ENCODE results near the gene FTO. TPM values are rescaled to one million over a fixed set of nuclear protein-coding genes. Genes with fewer than 3 reads are reported as not detected.

Gene FTO
- total RNA-seq, 1 experiment from 2014 or later = 129 TPM

DNA sequence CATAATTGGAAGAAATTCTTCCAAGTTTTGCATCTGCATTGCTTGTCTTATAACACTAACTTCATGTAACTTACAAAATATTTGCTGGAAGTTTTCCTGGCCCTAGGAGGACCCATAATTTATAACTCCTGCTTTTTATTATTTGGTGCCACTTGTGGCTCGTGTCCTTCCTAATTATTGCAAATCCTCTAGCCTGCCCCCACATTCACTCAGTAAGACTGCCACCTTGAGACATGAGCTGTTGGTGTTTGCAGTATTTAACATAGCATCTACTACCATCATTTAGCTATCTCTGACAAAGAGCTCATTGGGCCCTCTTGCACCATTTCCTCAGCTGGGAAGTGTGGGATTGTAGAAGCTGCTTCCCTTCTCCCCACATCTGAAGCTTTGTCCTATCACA lies 49.5 kb downstream of the FTO start:
- H3K9me3 ChIP-seq (replicated peaks) = no peaks in the 10 kb centered on the region
- no peak overlapping the region for H3K4me3 ChIP-seq

DNA sequence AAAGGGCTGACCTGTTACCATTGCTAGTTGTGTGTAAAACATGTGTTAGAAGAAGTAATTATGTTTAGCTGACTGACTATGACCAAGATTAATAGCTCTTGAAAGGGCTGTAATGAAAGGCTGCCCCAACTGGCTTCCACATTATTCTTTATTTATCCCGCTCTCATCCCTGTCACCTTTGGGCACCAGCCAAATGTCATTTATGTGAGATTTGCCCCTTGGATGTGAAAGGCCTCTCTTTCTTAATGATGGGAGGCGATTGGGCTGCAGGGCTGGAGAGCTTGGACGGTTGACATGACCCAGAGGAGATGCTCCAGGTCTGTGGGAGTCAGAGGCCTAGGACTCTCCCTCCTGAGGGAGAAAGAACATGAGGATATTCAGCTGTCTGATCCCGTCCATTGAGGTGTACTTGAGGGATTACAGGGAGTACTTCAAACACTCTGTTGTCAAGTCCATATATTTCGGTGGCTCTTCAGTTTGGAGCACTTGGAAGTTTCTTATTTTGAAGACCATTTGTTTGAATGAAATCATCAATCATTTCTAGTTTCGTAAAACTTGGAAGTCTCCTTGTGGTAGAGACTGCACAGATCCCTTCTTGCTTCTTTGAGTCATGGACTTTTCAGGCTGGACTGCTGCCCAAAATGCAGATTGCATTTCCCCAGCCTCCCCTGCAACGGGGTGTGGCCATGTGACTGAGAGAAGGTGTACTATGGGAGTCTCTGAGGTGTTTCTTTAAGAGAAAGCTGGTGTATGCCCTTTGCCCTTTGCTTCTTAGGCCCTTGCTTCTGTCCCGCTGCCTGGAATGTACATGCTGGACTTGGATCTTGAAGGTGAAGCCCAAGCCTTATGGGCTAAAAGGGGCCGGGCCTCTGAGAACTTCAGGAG lies 51.3 kb downstream of the FTO start:
- no peak overlapping the region for H3K4me3 ChIP-seq
- no peaks in the 10 kb centered on the region for H3K9me3 ChIP-seq (replicated peaks)
- no peak for DNase-seq
- no peak overlapping the region for H3K27ac ChIP-seq
- peaks cover 2% of the 10 kb centered on the region; the same call in 1 of the 2 replicates for H3K36me3 ChIP-seq
- H3K4me1 ChIP-seq = peaks cover 3% of the 10 kb centered on the region; the same call in 1 of the 2 replicates
- no peaks in the 10 kb centered on the region for H3K27me3 ChIP-seq

More for the DNA sequence above, 49.5 kb downstream of the FTO start:
- Histone ChIP-seq H3K27me3 (no peaks in the 10 kb centered on the region), H3K4me1 (peaks cover 3% of the 10 kb centered on the region; the same call in 1 of the 2 replicates), H3K36me3 (peaks cover 2% of the 10 kb centered on the region; the same call in 1 of the 2 replicates), H3K27ac (no peak overlapping the region)
- DNase-seq = no peak

DNA sequence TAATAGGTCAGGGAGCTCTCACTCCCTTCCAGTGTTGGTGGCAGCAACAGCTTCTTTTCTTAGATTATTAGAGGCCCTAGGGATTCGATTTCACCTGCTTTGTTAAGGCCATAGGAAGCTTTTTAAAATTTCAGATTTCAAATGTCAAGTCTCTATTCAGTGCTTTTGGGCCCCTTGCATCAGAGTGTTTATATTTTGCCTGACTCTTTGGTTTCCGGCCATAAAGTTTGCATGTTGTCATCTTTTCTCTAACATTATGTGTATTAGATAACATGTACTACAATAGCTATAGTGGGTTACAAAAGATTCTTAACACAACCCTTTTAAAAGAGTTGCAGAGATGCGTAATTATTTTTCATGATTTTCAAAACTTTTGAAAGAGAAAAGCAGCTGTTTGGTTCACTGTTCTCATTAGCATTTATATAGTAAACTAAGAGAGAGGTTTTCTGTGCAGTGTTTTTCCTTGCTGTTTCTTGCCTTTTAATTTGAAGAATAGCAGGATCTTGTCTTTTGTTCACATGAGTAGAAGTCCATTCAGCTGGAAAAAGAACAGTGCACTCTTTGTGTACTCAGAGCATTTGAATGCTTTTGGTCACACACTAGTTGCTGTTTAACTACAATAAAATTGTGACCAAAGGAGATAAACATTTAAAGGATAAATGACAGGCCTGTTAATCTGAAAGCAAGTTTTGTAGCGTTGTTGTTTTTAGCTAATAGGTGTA lies 52.5 kb downstream of the FTO start:
- no peak overlapping the region for H3K4me3 ChIP-seq
- H3K27ac ChIP-seq = no peak overlapping the region
- no peaks in the 10 kb centered on the region for H3K36me3 ChIP-seq
- peaks cover 3% of the 10 kb centered on the region; the same call in 1 of the 2 replicates for H3K4me1 ChIP-seq
- no peaks in the 10 kb centered on the region for H3K9me3 ChIP-seq (replicated peaks)
- no peak for DNase-seq
- no peaks in the 10 kb centered on the region for H3K27me3 ChIP-seq

DNA sequence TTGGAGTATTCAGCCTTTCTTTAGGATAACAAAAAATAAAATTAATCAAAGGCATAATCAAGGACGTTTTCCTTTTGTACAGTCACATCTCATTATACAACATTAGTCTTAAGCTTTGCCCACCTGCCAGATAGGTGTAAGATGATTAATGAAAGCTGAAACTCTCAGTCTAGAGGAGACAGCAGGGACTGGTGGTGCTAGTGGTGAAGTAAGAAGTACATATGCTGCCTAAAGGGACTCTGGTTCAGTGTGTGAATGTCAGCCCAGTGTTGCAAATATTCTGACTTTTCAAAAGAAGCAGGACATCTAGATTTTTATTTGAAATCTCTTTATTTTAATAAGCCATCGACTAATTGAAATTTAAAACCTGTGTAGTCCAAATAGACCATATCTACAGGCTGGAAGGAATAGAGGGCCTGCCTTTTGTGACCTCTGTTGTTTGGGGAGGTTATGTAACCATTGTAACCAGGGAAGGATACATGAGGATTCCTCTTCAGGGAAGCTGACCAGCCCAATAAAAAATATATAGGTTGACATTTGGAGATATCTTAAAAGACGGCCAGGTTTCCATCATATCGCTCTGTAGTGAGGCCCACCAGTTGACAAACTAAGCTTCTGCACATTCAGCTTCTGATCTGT lies 54.1 kb downstream of the FTO start:
- DNase-seq = no peak
- no peaks in the 10 kb centered on the region for H3K9me3 ChIP-seq (replicated peaks)
- no peak overlapping the region for H3K27ac ChIP-seq
- H3K36me3 ChIP-seq = no peaks in the 10 kb centered on the region
- H3K4me1 ChIP-seq = peaks cover 3% of the 10 kb centered on the region; the same call in 1 of the 2 replicates
- no peak overlapping the region for H3K4me3 ChIP-seq
- H3K27me3 ChIP-seq = no peaks in the 10 kb centered on the region

DNA sequence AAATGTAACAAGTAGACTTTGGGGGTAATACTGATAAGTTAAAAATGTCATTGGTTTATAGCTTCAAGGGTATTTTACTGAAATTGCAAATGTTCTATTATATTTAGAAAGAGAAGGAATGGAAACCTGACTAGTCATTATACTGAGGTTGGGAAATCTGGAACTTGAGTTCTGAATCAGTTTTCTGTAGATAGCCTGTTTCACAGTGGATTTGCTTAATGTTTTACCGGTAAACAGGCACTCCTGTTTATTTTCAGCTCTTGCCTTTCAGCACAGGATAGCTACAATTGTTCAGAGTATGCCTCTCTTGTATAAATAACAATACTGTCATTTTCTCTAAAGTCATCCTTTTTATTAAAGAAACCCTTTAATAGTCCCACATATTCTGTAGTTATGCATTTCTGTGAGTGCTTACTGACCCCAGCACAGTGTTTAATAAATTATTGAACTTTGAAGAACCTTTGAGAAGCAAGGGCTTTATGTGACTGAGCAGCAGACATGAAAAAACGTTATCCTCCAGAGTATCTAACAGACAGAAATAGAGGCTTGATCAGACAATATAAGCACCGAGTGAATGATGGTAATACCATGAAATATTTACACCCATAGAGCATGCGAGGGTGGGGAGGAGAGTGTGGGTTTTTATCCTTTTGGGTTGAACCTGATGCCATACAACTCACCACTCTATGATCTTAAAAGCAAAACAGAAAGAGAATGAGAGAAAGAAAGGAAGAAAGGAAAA lies 58.2 kb downstream of the FTO start:
- no peak for DNase-seq
- Histone ChIP-seq H3K4me3 (no peak overlapping the region), H3K27me3 (no peaks in the 10 kb centered on the region), H3K9me3 (replicated peaks) (no peaks in the 10 kb centered on the region), H3K27ac (no peak overlapping the region), H3K36me3 (no peaks in the 10 kb centered on the region), H3K4me1 (peaks cover 1% of the 10 kb centered on the region; the same call in 1 of the 2 replicates)

DNA sequence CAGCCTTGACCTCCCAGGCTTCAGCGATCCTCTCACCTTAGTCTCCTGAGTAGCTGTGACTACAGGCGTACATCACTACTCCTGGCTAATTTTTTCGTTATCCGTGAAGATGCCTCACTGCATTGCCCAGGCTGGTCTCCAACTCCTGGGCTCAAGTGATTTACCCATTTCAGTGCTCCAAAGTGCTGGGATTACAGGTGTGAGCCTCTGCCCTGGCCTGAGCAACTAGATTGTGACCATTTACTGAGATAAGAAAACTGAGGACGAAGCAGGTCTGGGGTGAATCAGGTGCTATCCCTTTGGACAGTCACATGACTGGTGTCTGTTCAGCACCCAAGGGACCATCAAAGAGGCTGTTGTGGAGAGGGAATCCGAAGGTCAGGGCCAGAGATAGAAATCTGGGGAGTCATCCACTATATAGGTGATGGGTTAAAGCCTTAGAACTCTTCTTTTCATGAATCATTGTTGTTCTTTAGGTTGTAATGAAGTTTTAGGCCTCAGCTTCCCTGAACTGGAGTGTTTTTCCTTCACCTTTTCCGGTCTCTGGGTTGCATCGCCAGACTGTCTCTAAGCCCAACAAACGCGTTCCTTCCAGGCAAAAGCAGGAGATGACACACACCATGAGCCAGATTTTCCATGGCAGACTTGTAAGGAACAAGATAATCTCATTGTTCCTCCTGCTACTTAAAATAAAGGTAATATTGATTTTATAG lies 62.5 kb downstream of the FTO start:
- Histone ChIP-seq H3K27ac (no peak overlapping the region), H3K9me3 (replicated peaks) (no peaks in the 10 kb centered on the region), H3K4me3 (no peak overlapping the region), H3K4me1 (peaks cover 27% of the 10 kb centered on the region), H3K36me3 (no peaks in the 10 kb centered on the region), H3K27me3 (no peaks in the 10 kb centered on the region)
- no peak for DNase-seq

DNA sequence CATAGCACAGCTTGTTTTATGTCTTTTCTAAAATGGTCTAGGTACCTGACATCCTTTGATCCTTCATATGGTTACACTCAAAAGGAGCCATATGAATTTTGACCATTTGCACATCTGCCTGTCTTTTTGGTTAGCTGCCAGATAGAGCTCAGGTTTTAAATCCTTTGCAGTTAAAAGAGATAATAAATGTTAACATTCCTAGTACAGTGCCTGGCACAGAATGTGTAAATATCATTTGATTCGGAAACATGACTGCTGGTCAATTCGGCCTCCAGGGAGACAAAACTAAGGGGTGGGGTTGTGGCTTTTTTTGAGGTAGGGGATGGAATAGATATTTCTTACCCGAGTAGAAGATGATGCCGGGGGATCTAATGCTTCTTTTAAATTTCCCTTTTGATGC lies 64.2 kb downstream of the FTO start:
- no peak for DNase-seq
- Histone ChIP-seq H3K9me3 (replicated peaks) (no peaks in the 10 kb centered on the region), H3K36me3 (no peaks in the 10 kb centered on the region), H3K4me1 (peaks cover 27% of the 10 kb centered on the region), H3K27ac (no peak overlapping the region), H3K27me3 (no peaks in the 10 kb centered on the region), H3K4me3 (no peak overlapping the region)

DNA sequence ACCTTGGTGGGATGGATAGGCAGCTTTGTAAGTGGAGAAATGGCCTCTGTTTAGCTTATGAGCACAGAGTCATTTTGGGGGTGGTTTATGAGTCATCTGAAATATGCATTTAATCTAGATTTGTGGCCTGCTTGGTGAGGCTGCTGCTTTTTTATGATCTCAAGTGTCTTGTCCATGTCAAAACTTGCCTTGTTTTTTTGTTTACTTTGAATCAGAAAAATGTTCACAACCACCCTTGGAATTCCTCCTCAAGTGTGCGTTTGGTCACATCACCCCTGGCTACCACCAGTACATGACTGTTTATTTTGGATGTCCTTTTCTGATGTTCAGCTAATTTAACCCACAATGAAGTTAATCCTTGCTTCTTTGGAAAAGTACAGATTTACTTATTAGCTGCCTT lies 64.6 kb downstream of the FTO start:
- Histone ChIP-seq H3K27ac (no peak overlapping the region), H3K4me3 (no peak overlapping the region), H3K36me3 (no peaks in the 10 kb centered on the region), H3K4me1 (peaks cover 31% of the 10 kb centered on the region), H3K9me3 (replicated peaks) (no peaks in the 10 kb centered on the region), H3K27me3 (no peaks in the 10 kb centered on the region)
- DNase-seq = peak; percentile 53 to 71

DNA sequence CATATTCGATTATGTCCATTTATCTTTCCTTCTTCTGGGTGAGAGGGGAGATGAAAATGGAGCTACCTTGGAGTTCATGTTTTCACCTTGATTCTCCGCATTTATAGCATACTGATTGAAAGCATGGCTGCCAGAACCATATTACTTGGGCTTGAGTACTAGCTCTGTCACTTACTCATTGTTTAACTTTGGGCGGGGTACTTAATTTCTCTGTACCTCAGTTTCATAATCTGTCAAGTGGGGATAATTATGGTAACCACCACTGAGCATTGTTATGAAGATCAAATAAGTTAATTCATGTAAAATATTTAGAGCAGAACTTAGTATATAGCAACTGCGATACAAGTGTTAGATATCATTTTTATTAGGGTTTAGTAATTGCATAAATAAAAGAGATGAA lies 65.2 kb downstream of the FTO start:
- DNase-seq = no peak
- H3K27me3 ChIP-seq = no peaks in the 10 kb centered on the region

DNA sequence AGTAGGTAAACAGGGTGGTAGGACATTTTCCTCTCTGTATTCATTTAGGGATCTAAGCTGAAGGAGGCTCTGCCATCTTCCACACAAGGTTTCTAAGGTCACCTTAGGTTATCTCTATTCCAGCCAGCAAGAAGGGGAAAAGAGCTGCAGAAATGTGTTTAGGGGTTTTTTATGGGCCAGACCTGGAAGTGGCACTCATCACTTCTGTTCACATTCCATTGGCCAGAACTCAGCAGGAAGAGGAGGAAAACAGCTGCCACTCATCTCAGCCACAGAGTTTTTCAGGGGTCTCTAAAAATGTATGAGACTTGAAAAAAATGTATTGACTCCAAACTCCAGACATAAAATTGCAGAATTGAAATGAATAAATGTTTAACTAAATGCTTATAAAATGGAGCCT lies 65.8 kb downstream of the FTO start:
- H3K4me1 ChIP-seq = peaks cover 41% of the 10 kb centered on the region
- no peaks in the 10 kb centered on the region for H3K9me3 ChIP-seq (replicated peaks)
- H3K4me3 ChIP-seq = no peak overlapping the region
- no peak overlapping the region for H3K27ac ChIP-seq
- no peak for DNase-seq
- no peaks in the 10 kb centered on the region for H3K27me3 ChIP-seq
- H3K36me3 ChIP-seq = no peaks in the 10 kb centered on the region

More for the DNA sequence above, 65.2 kb downstream of the FTO start:
- Histone ChIP-seq H3K9me3 (replicated peaks) (no peaks in the 10 kb centered on the region), H3K4me3 (no peak overlapping the region), H3K27ac (no peak overlapping the region), H3K4me1 (peaks cover 37% of the 10 kb centered on the region), H3K36me3 (no peaks in the 10 kb centered on the region)

DNA sequence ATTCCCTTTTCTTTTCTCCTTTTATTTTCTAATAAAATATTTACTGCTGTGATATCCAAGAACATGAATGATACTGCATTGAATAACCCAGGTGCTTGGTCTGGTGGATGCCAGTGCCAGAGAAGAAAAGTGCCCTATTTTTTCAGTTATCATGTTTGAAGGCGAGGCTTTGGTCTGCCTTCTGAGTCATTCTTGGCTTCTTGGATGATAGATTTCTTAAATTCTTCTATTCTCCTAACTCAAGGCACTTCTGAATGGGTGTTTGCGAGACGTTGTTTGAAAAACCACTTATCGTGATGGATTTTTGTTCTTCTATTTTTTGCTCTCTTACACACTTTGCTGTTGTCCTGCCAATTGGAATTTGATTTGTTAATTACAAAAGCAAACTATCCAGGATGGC lies 66.7 kb downstream of the FTO start:
- H3K4me1 ChIP-seq = peaks cover 44% of the 10 kb centered on the region
- DNase-seq = no peak
- no peaks in the 10 kb centered on the region for H3K9me3 ChIP-seq (replicated peaks)
- no peak overlapping the region for H3K4me3 ChIP-seq
- H3K27ac ChIP-seq = no peak overlapping the region
- H3K27me3 ChIP-seq = no peaks in the 10 kb centered on the region
- H3K36me3 ChIP-seq = no peaks in the 10 kb centered on the region

DNA sequence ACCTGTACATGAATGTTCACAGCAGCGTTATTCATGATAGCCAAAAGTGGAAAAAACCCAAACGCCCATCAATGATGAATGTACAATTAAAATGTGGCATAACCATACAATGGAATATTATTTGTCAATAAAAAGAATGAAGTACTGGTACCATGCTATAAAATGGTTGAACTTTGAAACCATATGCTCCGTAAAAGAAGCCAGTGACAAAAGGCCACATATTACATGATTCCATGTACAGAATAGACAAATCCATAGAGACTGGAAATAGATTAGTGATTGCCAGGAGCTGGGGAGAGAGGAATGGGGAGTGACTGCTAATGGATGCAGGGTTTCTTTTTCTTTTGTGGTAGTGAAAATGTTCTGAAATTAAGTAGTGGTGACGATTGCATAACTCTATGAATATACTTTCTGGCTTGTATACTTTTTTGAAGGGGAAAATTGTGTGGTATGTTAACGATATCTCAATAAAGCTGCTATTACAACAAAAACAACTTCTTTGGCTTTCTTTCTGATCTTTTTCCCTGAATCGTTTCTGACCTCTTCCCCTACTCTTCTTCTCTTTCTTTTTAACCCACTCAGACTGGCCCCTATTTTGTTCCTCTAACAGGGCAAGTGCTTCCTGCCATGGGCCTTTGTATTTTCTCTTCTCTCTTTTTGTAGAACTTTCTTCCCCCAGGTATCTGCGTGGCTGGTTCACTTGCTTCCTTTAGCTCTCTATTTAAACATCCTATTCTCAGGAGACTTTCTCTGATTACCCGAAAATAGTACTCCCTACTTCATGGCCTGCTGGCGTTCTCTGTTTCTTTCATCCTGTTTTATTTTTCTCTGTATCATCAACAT lies 67.9 kb downstream of the FTO start:
- H3K4me3 ChIP-seq = no peak overlapping the region
- H3K27ac ChIP-seq = no peak overlapping the region
- no peaks in the 10 kb centered on the region for H3K9me3 ChIP-seq (replicated peaks)
- DNase-seq = no peak
- H3K27me3 ChIP-seq = no peaks in the 10 kb centered on the region
- H3K36me3 ChIP-seq = no peaks in the 10 kb centered on the region
- H3K4me1 ChIP-seq = peaks cover 55% of the 10 kb centered on the region

DNA sequence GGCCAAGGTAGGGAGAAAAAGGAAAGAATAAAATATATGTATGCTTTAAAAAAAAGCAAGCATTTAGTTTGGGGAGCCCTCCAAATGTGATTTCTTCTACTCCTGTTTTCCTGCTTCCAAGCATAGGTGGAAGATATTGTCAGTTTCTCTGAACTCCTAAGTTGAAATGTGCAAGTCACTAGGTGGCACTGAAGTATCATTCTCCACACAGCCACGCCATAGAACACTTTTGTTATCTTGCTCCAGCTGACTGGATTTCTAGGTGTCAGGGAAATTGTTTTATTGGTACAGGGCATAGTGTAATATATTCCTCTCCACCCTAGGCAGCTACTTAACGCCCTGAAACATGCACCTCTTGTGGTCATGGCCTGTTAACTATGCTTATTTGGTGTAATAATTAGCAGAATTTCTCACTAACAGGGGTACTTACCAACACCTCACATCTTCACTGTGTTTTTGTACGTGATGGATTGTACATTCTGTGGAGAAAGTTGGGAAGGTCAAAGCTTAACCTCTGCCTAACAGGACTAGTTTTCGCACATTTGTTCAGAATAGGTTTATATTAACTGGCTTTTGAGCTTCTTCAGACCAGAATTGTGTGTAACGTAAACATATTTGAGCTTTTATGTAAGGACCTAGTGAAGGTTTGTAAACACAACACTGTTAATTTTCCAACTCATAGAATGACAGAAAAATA lies 69.3 kb downstream of the FTO start:
- H3K27ac ChIP-seq = no peak overlapping the region
- H3K36me3 ChIP-seq = no peaks in the 10 kb centered on the region
- H3K4me3 ChIP-seq = no peak overlapping the region
- peak; percentile 63 to 84 for DNase-seq
- H3K4me1 ChIP-seq = peaks cover 49% of the 10 kb centered on the region
- no peaks in the 10 kb centered on the region for H3K27me3 ChIP-seq
- H3K9me3 ChIP-seq (replicated peaks) = no peaks in the 10 kb centered on the region
